GM12874 (cell line): Measurements from ENCODE around the gene DCLK1.

Source experiments
- CTCF ChIP-seq: IDR thresholded peaks from 2 replicates; pipeline ENCODE4 v1.5.1; 2011; ENCODE audit warnings: low read depth, mild to moderate bottlenecking, control low read depth, low read length, moderate library complexity; ENCODE audit not compliant: insufficient read depth

DCLK1 gene

GRCh38 chr13:35843272-35843671, 287.9 kb downstream of the DCLK1 start:
- TF ChIP-seq CTCF, result no peak

GRCh38 chr13:35841060-35841521, 290.1 kb downstream of the DCLK1 start:
- no peak for TF ChIP-seq CTCF

- no peak for TF ChIP-seq CTCF
Measured at GRCh38 chr13:35839806-35840205, 291.4 kb downstream of the DCLK1 start.

GRCh38 chr13:35838356-35838755, 292.8 kb downstream of the DCLK1 start:
- no peak for TF ChIP-seq CTCF

- no peak for TF ChIP-seq CTCF
Measured at GRCh38 chr13:35836446-35836845, 294.7 kb downstream of the DCLK1 start.

GRCh38 chr13:35835989-35836388, 295.2 kb downstream of the DCLK1 start:
- TF ChIP-seq CTCF, result no peak

- TF ChIP-seq CTCF, result no peak
Measured at GRCh38 chr13:35833608-35834275, 297.4 kb downstream of the DCLK1 start.
